ENCODE measurements around the gene UBXN1.
A peak's percentile ranks its signal among the peaks of the same experiment; 100 is the strongest.

The UBXN1 gene

GRCh38 chr11:62673196-62673525, 5.7 kb downstream of the UBXN1 start:
- no peak for DNase-seq (ENCODE audit: low read depth)

GRCh38 chr11:62671608-62672389, 7.1 kb downstream of the UBXN1 start, which contains the start of the genes LBHD1 and UQCC3:
Gene LBHD1, minus strand, starts transcription at chr11:62672267. Its CDS starts 2,236 bp downstream, at chr11:62670031.
Gene UQCC3, plus strand, starts transcription at chr11:62671673. Its CDS starts 73 bp downstream, at chr11:62671746.
- H3K4me3 ChIP-seq (ENCODE audit: low read depth, low read length), result peak within 1 kb of the TSS; percentile 64
- peak; percentile 95 for DNase-seq (ENCODE audit: low read depth)
- TF ChIP-seq CTCF (IDR thresholded peaks at IDR 0.05; ENCODE audit: insufficient read depth, low read depth, low read length, missing control alignments), result no peak

More at GRCh38 chr11:62673196-62673525, 5.7 kb downstream of the UBXN1 start:
- H3K4me3 ChIP-seq (ENCODE audit: low read depth, low read length), result no peak overlapping the region
- TF ChIP-seq CTCF (IDR thresholded peaks at IDR 0.05; ENCODE audit: insufficient read depth, low read depth, low read length, missing control alignments), result no peak

- TF ChIP-seq CTCF (IDR thresholded peaks at IDR 0.05; ENCODE audit: insufficient read depth, low read depth, low read length, missing control alignments), result no peak
- peak; percentile 63 for DNase-seq (ENCODE audit: low read depth)
- H3K4me3 ChIP-seq (ENCODE audit: low read depth, low read length), result peak overlapping the region; percentile 64
Measured at GRCh38 chr11:62671236-62671607, 7.7 kb downstream of the UBXN1 start.

GRCh38 chr11:62669420-62670161, 9.3 kb downstream of the UBXN1 start:
- no peak overlapping the region for H3K4me3 ChIP-seq (ENCODE audit: low read depth, low read length)
- DNase-seq (ENCODE audit: low read depth), result no peak
- TF ChIP-seq CTCF (IDR thresholded peaks at IDR 0.05; ENCODE audit: insufficient read depth, low read depth, low read length, missing control alignments), result no peak

- TF ChIP-seq CTCF (IDR thresholded peaks at IDR 0.05; ENCODE audit: insufficient read depth, low read depth, low read length, missing control alignments), result no peak
- no peak for DNase-seq (ENCODE audit: low read depth)
- peak overlapping the region; percentile 94 for H3K4me3 ChIP-seq (ENCODE audit: low read depth, low read length)
Measured at GRCh38 chr11:62667460-62667859, 11.4 kb downstream of the UBXN1 start.

- no peak for TF ChIP-seq CTCF (IDR thresholded peaks at IDR 0.05; ENCODE audit: insufficient read depth, low read depth, low read length, missing control alignments)
- peak overlapping the region; percentile 94 for H3K4me3 ChIP-seq (ENCODE audit: low read depth, low read length)
- peak; percentile 43 for DNase-seq (ENCODE audit: low read depth)
Measured at GRCh38 chr11:62666259-62666926, 12.5 kb downstream of the UBXN1 start.
